Subcutaneous abdominal adipose tissue (tissue), 5 donors: Measurements from ENCODE around the gene FLNC.

Source experiments
- H3K27ac ChIP-seq: one replicate; pipeline ENCODE4 v1.7.0; 2013; ENCODE audit warnings: low read depth, mild to moderate bottlenecking, inconsistent platforms, low read length, moderate library complexity
- H3K27me3 ChIP-seq, 5 donors: one replicate each; pipeline ENCODE4 v1.7.0; 2013; ENCODE audit warnings: low read length in 5 of 5, inconsistent platforms in 1 of 5; ENCODE audit not compliant: control insufficient read depth in 5 of 5, insufficient read depth in 4 of 5
- H3K36me3 ChIP-seq, 5 donors: one replicate each; pipeline ENCODE4 v1.7.0; 2013; ENCODE audit warnings: low read length in 5 of 5; ENCODE audit not compliant: control insufficient read depth in 5 of 5, insufficient read depth in 5 of 5
- H3K4me1 ChIP-seq, 5 donors: one replicate each; pipeline ENCODE4 v1.7.0; 2013; ENCODE audit warnings: low read length in 5 of 5, mild to moderate bottlenecking in 3 of 5, moderate library complexity in 1 of 5; ENCODE audit not compliant: control insufficient read depth in 5 of 5, insufficient read depth in 5 of 5
- H3K4me3 ChIP-seq, 5 donors: one replicate each; pipeline ENCODE4 v1.7.0; 2013; ENCODE audit warnings: low read length in 5 of 5, low read depth in 1 of 5
- H3K9ac ChIP-seq, 5 donors: one replicate each; pipeline ENCODE4 v1.7.0; 2013; ENCODE audit warnings: low read length in 5 of 5, mild to moderate bottlenecking in 4 of 5, moderate library complexity in 3 of 5
- H3K9me3 ChIP-seq, 5 donors: one replicate each; pipeline ENCODE4 v1.7.0; 2013; ENCODE audit warnings: low read length in 5 of 5; ENCODE audit not compliant: control insufficient read depth in 5 of 5
- donor health status: healthy.
- donor health status: healthy.
- donor health status: healthy.
- donor health status: healthy.
- donor health status: healthy.

FLNC gene

GRCh38 chr7:128876586-128876977 is 46.4 kb downstream of the FLNC start:
- H3K27ac ChIP-seq = no peak overlapping the region
- no peaks in the 10 kb centered on the region for H3K27me3 ChIP-seq
- H3K4me1 ChIP-seq = no peaks in the 10 kb centered on the region
- H3K36me3 ChIP-seq = no peaks in the 10 kb centered on the region
- no peaks in the 10 kb centered on the region for H3K9me3 ChIP-seq
- H3K9ac ChIP-seq = no peak overlapping the region
- H3K4me3 ChIP-seq = no peak overlapping the region

DNA sequence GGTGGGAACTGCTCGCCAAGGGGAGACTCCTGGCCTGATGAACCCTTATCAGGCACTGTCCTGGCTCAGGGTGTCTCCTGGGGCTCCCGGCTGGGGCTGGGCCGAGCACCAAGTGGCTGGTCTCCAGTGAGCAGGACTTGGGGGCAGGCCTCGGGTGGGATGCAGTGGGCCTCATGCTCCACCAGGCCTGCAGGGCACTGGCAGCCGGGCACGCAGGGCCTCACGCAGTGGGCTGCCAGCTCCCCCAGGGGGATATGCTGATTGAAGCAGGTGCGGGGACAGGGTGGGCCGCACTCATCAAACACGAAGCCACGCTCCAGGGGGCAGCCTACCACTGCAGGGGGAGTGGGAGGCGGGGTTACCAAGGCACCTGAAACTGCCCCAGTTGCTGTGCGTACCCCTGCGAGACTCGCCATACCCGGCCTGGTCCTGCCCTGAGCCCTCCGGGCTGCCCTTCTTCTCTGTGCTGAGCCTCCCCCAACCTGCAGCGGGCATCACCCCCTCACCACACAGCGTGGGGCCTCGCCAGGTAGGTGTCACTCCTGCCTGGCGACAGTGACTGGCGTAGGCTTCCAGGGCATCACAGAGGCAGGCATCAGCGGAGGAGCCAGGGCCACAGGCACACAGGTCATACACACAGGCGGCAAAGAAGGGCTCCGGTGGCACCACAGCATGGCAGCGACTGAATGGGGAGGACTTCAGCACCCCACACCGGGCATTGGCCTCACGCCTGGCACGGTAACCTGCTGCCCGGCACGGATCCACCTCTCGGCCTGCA is 47.0 kb downstream of the FLNC start:
- no peak overlapping the region for H3K9ac ChIP-seq
- no peaks in the 10 kb centered on the region for H3K9me3 ChIP-seq
- no peaks in the 10 kb centered on the region for H3K36me3 ChIP-seq
- H3K4me3 ChIP-seq = no peak overlapping the region
- H3K4me1 ChIP-seq = no peaks in the 10 kb centered on the region
- H3K27me3 ChIP-seq = no peaks in the 10 kb centered on the region
- H3K27ac ChIP-seq = no peak overlapping the region

GRCh38 chr7:128877756-128878120 is 47.5 kb downstream of the FLNC start:
- no peaks in the 10 kb centered on the region for H3K27me3 ChIP-seq
- H3K4me3 ChIP-seq = no peak overlapping the region
- no peak overlapping the region for H3K27ac ChIP-seq
- no peaks in the 10 kb centered on the region for H3K9me3 ChIP-seq
- H3K9ac ChIP-seq = no peak overlapping the region
- no peaks in the 10 kb centered on the region for H3K4me1 ChIP-seq
- H3K36me3 ChIP-seq = no peaks in the 10 kb centered on the region

GRCh38 chr7:128878226-128879105 is 48.3 kb downstream of the FLNC start:
- Histone ChIP-seq H3K36me3 (no peaks in the 10 kb centered on the region), H3K4me3 (no peak overlapping the region), H3K27ac (no peak overlapping the region), H3K4me1 (no peaks in the 10 kb centered on the region), H3K9me3 (no peaks in the 10 kb centered on the region), H3K27me3 (no peaks in the 10 kb centered on the region), H3K9ac (no peak overlapping the region)

DNA sequence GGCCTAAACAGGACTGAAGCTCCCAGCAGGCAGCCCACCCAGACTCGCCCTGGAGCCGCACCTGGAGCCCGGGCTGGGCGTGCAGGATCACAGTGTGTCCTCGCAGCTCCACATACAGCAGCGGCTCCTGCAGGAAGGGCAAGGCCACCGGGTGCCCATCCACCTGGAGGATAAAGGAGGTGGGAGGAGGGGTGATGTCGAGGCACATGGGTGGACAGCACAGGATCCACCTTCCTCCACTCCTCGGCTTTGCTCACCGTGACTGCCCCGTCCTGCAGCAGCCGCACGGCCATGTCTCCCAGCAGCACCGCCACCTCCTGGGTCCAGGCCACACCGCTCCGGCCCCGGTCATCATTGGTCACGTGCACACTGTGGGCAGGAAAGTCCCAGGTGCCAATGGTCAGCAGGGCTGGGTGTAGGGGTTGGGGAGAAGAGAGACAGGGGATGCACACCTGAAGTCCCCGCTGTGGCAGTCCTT is 49.3 kb downstream of the FLNC start:
- Histone ChIP-seq H3K36me3 (no peaks in the 10 kb centered on the region), H3K27ac (no peak overlapping the region), H3K27me3 (no peaks in the 10 kb centered on the region), H3K4me3 (no peak overlapping the region), H3K4me1 (peaks cover 0 to 8% (median 5%) of the 10 kb centered on the region in 5 donors), H3K9ac (no peak overlapping the region), H3K9me3 (no peaks in the 10 kb centered on the region)

DNA sequence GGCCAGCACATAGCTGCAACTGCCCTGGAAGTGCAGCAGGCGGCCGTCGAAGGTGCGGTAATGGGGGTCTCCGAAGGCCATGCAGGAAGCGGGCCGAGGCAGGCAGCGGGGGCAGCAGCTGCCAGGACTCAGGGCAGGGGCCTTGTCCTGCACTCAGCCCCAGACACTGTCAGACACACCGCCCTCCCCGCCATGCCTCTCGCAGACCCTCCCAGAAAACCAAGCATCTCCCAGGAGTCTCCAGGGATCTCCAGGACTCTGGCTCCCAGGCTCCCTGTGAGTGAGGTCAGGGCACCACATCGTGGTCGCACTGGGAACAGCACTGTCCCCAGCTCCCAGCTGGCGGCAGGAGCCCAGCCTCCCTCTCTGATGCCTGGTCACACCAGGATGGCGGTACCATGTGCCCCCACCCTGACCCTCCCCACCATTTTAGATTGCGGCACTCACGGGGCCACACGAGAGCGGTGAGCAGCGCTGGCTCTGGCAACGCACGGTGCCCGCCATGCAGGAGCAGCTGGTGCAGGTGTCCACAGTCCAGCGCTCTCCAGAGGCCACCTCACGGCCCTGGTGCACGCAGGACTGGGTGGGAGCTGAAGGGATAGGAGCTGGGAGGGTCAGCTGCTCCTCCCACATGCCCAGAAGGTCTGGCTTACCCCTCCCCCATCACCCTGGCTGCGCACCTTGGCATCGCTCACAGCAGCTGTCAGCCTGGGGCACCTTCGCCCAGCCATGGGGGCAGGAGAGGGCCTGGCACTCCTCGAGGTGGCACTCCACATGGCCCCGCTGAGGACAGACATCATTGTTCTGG is 49.9 kb downstream of the FLNC start:
- no peak overlapping the region for H3K27ac ChIP-seq
- H3K4me3 ChIP-seq = no peak overlapping the region
- peaks cover 0 to 2% (median 0%) of the 10 kb centered on the region in 5 donors for H3K27me3 ChIP-seq
- no peak overlapping the region for H3K9ac ChIP-seq
- H3K9me3 ChIP-seq = no peaks in the 10 kb centered on the region
- peaks cover 0 to 8% (median 5%) of the 10 kb centered on the region in 5 donors for H3K4me1 ChIP-seq
- no peaks in the 10 kb centered on the region for H3K36me3 ChIP-seq

DNA sequence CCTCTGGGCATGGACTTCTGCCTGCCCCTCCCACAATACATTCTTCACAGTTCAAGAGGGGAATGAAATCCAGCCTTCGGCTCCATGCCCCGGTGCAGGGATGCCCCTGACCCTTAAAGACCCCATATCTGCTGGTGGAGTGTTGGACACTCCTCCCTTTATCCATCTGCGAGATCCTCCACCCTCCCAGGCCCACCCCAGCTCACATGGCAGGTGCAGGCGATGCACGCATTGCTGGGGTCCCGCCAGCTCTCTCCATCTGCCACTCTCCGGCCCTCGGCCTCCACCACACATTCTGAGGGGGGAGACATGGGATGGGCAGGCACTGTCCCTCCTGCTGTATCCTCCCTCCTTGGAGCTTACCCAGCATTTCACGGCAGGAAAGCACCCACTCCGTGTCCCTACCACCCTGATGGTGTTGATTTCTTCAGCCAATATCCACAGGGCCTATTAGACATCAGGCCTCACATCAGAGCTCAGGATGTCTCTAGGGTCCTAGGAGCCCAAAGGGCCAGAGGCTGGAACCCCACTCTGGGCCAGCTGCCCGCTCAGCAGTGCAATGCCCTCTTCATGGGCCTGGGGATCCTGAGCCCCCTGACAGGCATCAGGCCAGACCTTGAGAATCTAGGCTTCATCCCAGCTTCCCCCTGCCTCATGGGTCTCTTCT is 50.7 kb downstream of the FLNC start:
- peaks cover 0 to 8% (median 5%) of the 10 kb centered on the region in 5 donors for H3K4me1 ChIP-seq

GRCh38 chr7:128881458-128882125 is 51.4 kb downstream of the FLNC start:
- Histone ChIP-seq H3K4me1 (peaks cover 0 to 8% (median 5%) of the 10 kb centered on the region in 5 donors), H3K4me3 (no peak overlapping the region), H3K9ac (no peak overlapping the region), H3K27ac (no peak overlapping the region), H3K27me3 (peaks cover 0 to 12% (median 2%) of the 10 kb centered on the region in 5 donors), H3K36me3 (no peaks in the 10 kb centered on the region), H3K9me3 (no peaks in the 10 kb centered on the region)

More for the DNA sequence above, 50.7 kb downstream of the FLNC start:
- no peak overlapping the region for H3K27ac ChIP-seq
- no peak overlapping the region for H3K4me3 ChIP-seq
- H3K27me3 ChIP-seq = peaks cover 0 to 5% (median 0%) of the 10 kb centered on the region in 5 donors
- no peak overlapping the region for H3K9ac ChIP-seq
- H3K9me3 ChIP-seq = no peaks in the 10 kb centered on the region
- H3K36me3 ChIP-seq = no peaks in the 10 kb centered on the region

- Histone ChIP-seq H3K27me3 (peaks cover 0 to 12% (median 2%) of the 10 kb centered on the region in 5 donors), H3K9ac (no peak overlapping the region), H3K9me3 (no peaks in the 10 kb centered on the region), H3K4me3 (no peak overlapping the region), H3K27ac (no peak overlapping the region), H3K4me1 (peaks cover 0 to 8% (median 5%) of the 10 kb centered on the region in 5 donors), H3K36me3 (no peaks in the 10 kb centered on the region)
Observed at GRCh38 chr7:128882134-128882533, 51.9 kb downstream of the FLNC start.
